Retinal pigment epithelial cell (primary cell): ENCODE measurements around the gene TMEM150C.

Experiments
- DNase-seq: peaks from one replicate; pipeline ENCODE4 v3.0.0-alpha.2; 2010; ENCODE audit warnings: low read depth
- H3K4me3 ChIP-seq: 2 replicates; pipeline ENCODE4 v1.5.1; 2011; ENCODE audit warnings: mild to moderate bottlenecking, low read length, control low read depth, moderate library complexity
- CTCF ChIP-seq: conservative IDR thresholded peaks from 2 replicates; pipeline ENCODE4 v1.5.1; 2011; ENCODE audit warnings: low read depth, low read length, control low read depth, inconsistent platforms

TMEM150C gene

DNA sequence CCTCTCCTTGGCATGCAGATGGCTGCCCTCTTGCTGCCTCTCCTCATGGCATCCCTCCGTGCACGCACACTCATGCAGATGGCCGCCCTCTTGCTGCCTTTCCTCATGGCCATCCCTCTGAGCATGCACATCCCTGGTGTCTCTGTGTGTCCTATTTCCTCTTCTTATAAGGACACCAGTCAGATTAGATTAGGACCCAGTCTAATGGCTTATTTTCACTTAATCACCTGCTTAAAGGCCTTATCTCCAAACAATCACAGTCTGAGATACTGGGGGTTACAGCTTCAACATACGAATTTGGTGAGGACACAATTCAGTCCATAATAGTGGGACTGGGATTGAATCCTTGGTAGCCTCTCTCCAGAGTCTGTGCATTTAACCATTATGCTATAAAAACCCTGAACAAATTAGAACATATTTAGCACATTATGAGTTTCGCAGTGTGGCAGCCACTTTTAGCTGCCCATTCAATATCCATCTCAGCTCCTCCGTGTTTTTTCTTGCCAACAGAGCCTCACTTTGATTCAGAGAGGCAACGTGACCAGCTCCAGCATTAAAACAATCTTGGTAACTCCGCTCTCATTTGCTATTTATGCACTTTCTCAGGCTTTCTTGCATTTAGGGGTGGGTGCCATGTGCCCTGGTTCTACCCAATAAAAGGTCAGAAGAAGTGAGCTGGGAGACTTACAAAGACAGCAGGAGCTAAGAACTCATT is 26.2 kb upstream of the TMEM150C start:
- no peak for TF ChIP-seq CTCF
- no peak for DNase-seq
- H3K4me3 ChIP-seq = no peak overlapping the region

GRCh38 chr4:82585690-82586435 is 24.1 kb upstream of the TMEM150C start:
- no peak overlapping the region for H3K4me3 ChIP-seq
- TF ChIP-seq CTCF = no peak
- DNase-seq = no peak

DNA sequence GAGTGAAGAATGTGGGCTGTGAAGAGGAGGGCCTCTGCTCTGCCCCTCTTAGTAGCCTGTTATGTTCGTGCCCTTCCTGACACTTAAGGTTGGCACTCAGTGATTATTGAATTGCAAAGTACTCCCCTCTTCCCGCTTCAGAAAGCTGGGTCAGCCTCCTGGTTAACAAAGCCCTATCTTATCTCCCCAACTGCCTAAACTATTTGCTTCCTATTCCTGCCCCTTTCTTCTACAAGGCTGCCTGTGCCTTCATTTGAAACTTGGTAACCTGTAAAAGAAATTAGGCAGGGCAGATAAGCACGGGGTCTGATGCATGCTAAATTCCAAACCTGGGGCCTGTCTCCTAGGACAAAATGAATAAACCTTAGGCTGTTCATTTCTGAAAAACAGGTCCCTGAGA is 23.1 kb upstream of the TMEM150C start:
- H3K4me3 ChIP-seq = no peak overlapping the region
- DNase-seq = no peak
- TF ChIP-seq CTCF = no peak

DNA sequence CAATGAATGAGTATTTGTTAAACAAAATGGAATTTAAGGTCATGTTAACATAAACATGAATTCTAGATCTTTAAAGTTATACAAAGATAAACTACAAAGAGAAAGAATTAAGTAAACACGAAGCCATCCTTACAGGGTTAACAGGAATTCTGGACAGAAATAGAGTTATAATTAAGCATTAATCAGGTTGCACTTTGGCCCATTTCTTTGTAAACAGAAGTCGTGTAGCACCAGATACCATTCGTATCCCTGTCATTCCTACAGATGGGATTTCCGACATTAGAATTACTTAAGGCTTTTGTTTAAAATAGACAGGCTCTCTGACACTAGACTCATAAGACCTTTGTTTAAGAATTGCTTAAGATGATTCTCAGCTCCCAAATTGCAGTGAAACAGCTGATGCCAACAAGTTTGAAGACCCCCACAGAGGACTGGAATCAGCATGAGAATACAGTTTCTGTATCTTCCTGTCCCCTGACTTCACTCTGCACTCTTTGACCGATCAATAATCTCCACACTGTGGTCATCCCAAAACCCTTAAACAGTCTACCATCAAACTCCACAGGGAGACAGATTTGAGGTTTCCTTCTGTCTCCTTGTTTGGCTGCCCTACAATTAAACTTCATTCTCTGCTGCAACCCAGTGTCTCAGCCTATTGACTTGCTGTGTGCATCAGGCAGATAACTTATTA is 22.3 kb upstream of the TMEM150C start:
- DNase-seq = no peak
- no peak overlapping the region for H3K4me3 ChIP-seq
- TF ChIP-seq CTCF = no peak

- DNase-seq = no peak
- no peak for TF ChIP-seq CTCF
Measured at GRCh38 chr4:82579932-82580331, 18.1 kb upstream of the TMEM150C start.

GRCh38 chr4:82578935-82579334 is 17.1 kb upstream of the TMEM150C start:
- TF ChIP-seq CTCF = peak; percentile 34
- H3K4me3 ChIP-seq = no peak overlapping the region
- DNase-seq = no peak

More at GRCh38 chr4:82579932-82580331, 18.1 kb upstream of the TMEM150C start:
- no peak overlapping the region for H3K4me3 ChIP-seq
